Spinal cord (tissue), 10 donors: ENCODE data around the gene UMODL1. TPM values are rescaled to one million over a fixed set of nuclear protein-coding genes. Genes with fewer than 3 reads are reported as not detected.

Experiments used
- DNase-seq, 6 donors: peaks; one replicate each; pipeline versions ENCODE4 v3.0.0 to v3.0.0-alpha.2; 2013 to 2015; ENCODE audit warnings: low spot score in 6 of 6, low read depth in 4 of 6
- H3K27ac ChIP-seq: one replicate; pipeline ENCODE4 v1.5.1; 2013; ENCODE audit warnings: low read depth, low read length, control low read depth
- H3K27me3 ChIP-seq: one replicate; pipeline ENCODE4 v1.6.1; 2013; ENCODE audit warnings: low read length; ENCODE audit not compliant: control insufficient read depth, insufficient read depth
- H3K36me3 ChIP-seq: one replicate; pipeline ENCODE4 v1.6.1; 2013; ENCODE audit warnings: low read length; ENCODE audit not compliant: control insufficient read depth, insufficient read depth
- H3K4me1 ChIP-seq: one replicate; pipeline ENCODE4 v1.6.1; 2013; ENCODE audit warnings: low read length; ENCODE audit not compliant: control insufficient read depth, insufficient read depth
- H3K4me3 ChIP-seq: one replicate; pipeline ENCODE4 v1.5.1; 2013; ENCODE audit warnings: low read depth, low read length, control low read depth
- H3K9me3 ChIP-seq: one replicate; pipeline ENCODE4 v1.6.1; 2013; ENCODE audit warnings: low read length; ENCODE audit not compliant: control insufficient read depth, insufficient read depth
- WGBS: methylation state at CpG from one replicate; pipeline ENCODE4 v1.1.5; 2013; ENCODE audit warnings: missing lambda C conversion rate; ENCODE audit not compliant: insufficient coverage; 5-methylcytosine and 5-hydroxymethylcytosine counted together
- polyA plus RNA-seq, 2 donors: library from polyadenylated mRNA; unstranded; fragments of 120-200 nt; gene quantifications; one replicate each; pipeline ENCODE4 v1.2.1, GENCODE V29; 2013; ENCODE audit not compliant: insufficient read length in 2 of 2
- total RNA-seq, 2 donors: library from RNA; depleted of rRNA in 1 of 2; stranded (reverse); fragments of 120-200 nt in 1 of 2; fragments of >200 nt in 1 of 2; gene quantifications; one replicate each; pipeline versions ENCODE4 v1.2.3 to v1.2.4, GENCODE V29; 2013 to 2014
- donor health status: healthy.

UMODL1 gene
- total and polyA plus RNA-seq, 4 donors, result 0.11 to 0.21 (median 0.17) TPM; not detected in 1

DNA sequence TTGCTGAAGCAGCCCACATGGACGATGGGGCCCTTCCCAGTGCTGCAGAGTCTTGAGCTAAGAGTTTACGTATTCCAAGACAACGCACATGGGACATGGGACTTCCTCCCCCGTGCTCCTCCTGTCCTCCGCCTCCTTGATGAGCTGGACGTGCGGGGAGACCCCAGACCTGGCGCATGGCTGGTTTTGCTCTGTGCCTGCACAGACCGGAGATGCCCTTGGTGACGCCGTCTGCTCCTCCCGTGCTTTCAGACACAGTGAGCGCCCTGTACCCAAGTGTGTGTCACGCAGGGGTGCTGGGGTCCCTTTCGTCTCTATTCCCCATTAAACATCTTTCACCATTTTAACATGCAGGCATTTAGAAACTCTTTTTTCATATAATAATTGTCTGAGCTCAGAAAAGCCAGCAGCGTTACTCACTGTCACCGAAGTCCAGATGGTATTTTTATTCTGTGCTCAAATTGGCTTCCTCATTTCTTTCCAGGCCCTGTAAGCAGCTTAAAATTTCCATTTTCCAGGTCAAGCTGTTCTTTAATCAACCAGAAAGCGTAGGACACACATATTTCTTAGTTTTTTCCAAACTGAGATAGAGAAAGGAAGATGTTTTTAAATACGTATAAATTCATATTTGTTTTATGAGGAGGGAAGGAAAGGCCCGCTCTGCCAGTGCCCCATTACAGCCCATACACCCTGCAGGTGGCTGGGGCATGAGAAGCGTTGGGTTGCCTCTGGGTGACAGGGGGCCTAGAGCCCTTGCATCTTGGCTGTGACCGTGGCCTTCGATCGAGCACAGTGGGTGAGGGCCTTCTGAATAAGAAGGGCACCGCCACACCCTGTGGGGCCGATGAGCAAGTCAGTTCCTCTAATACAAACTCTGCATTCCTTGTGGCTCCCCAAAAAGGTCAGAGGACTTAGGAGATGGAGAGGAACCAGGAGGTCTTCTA lies 43.0 kb upstream of the UMODL1 start:
- H3K27ac ChIP-seq, result no peak overlapping the region
- H3K36me3 ChIP-seq, result no peaks in the 10 kb centered on the region
- H3K27me3 ChIP-seq, result no peaks in the 10 kb centered on the region
- 77% methylated on average over 20 of the region's 26 CpGs for WGBS
- no peak overlapping the region for H3K4me3 ChIP-seq
- peak in 2 of 6 donors; percentile 33 to 83 for DNase-seq
- peaks cover 15% of the 10 kb centered on the region for H3K4me1 ChIP-seq
- H3K9me3 ChIP-seq, result no peaks in the 10 kb centered on the region

DNA sequence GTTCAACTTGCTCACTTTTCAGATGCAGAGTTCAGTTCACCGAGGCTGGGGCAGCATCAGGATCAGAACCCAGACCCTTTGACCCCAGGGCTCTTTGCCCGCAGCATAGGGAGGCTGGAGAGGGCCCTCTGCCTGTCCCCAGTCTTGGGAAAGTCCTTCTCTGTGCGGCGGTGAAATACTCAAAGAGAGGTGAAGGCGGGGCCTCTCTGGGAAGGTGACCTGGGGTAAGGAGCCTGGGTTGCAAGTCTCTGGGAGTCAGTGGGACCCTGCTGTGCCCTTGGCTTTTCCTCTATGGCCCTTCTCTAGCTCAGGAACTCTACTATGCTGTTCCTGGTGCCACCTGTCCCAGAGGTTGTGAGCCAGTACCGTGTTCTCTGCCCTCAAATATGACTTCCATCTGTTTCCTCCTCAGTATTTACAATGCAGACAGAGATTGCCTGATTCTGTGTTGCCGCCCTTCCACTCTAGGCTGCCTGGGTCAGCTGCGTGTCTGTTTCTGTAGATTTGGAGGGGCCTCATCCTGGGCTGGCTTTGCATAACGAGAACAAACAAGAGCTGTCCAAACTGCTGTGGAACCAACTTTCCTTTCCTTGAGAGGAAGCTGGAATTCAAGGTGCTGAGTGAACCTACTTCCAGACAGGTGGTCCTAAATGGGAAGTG lies 42.2 kb upstream of the UMODL1 start:
- Histone ChIP-seq H3K36me3 (no peaks in the 10 kb centered on the region), H3K27ac (no peak overlapping the region), H3K4me3 (no peak overlapping the region), H3K4me1 (peaks cover 15% of the 10 kb centered on the region), H3K9me3 (no peaks in the 10 kb centered on the region), H3K27me3 (no peaks in the 10 kb centered on the region)
- DNase-seq, result no peak
- WGBS, result 85% methylated on average over 7 of the region's 9 CpGs

DNA sequence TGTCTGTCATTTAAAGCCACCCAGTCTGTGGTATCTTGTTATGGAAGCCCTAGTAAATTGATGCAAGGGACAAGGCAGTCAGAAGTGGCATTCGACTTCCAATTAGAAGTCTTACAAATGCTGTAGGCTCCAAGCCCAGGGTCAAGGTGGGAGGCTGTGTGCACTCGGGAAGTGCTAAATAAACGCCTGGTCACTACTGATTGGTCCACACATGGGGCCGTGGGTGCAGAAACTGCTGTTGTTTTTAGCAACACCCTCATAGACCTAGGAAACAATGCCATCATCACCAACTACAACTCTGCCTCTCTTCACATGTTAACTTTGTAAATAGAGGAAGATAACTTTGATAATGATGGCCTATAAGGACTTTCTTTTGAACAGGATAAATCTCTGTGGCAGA lies 40.8 kb upstream of the UMODL1 start:
- DNase-seq, result no peak
- WGBS, result 80% methylated on average over 3 of the region's 4 CpGs
- no peak overlapping the region for H3K4me3 ChIP-seq
- H3K36me3 ChIP-seq, result no peaks in the 10 kb centered on the region
- no peaks in the 10 kb centered on the region for H3K9me3 ChIP-seq
- no peak overlapping the region for H3K27ac ChIP-seq
- peaks cover 14% of the 10 kb centered on the region for H3K4me1 ChIP-seq
- H3K27me3 ChIP-seq, result no peaks in the 10 kb centered on the region

DNA sequence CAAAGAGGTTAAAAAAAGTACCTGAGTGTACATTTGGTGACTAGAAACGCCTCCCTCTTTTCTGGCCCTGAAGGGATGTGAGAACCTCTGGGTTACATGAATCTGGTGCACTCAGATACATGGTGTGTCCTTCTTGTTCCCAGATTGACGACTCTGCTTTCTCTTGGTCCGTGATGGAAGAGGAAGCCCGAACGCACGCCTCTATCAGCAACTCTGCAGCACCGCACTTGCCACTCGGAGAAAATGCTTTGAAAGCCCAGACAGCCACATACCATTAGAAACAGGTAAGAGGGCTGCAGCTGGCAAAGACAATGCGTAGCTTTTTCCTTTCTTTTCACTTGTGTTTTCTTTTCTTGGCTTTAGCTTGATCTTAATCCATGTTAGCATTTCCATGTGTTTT lies 39.9 kb upstream of the UMODL1 start:
- DNase-seq, result no peak
- H3K4me3 ChIP-seq, result no peak overlapping the region
- H3K4me1 ChIP-seq, result peaks cover 5% of the 10 kb centered on the region
- no peaks in the 10 kb centered on the region for H3K36me3 ChIP-seq
- 84% methylated on average over 5 of the region's 9 CpGs for WGBS
- H3K27me3 ChIP-seq, result no peaks in the 10 kb centered on the region
- H3K27ac ChIP-seq, result no peak overlapping the region
- H3K9me3 ChIP-seq, result no peaks in the 10 kb centered on the region

DNA sequence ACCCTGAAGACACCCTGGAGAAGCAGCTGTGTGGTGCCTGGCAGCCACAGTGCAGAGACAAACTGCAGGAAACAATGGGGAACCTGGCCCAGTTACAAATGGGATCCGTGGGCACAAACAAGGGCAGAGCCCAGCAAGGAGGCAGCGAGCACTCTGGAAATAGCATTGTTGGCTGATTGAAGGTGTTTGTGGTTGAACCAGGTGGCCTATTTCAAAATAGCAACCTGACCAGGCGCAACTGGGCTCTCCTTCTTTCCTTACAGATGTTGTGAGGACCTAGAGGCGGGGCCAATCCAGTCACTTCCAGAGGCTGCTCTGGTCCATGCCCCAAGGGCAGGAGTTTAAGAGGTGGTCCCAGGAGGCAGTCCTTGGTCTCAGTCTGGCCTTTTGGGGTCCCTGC lies 39.3 kb upstream of the UMODL1 start:
- no peaks in the 10 kb centered on the region for H3K27me3 ChIP-seq
- DNase-seq, result no peak
- H3K9me3 ChIP-seq, result no peaks in the 10 kb centered on the region
- peaks cover 5% of the 10 kb centered on the region for H3K4me1 ChIP-seq
- H3K36me3 ChIP-seq, result no peaks in the 10 kb centered on the region
- WGBS, result 80% methylated on average over 4 of the region's 4 CpGs
- no peak overlapping the region for H3K4me3 ChIP-seq
- H3K27ac ChIP-seq, result no peak overlapping the region

DNA sequence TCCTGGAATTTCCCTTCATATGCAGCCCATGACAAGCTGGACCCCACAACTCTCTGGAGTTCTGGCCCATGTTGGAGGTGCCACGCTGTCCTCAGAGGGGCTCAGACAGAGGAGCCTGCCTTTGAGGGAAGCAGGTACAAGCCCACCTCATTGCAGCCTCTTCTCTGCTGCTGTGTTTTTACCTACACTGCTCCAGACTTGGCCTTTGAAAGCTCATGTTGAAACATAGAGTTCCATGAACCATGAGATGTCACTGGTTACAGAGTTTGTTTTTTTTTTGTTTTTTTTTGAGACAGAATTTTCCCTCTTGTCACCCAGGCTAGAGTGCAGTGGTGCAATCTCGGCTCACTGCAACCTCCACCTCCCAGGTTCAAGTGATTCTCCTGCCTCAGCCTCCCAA lies 38.9 kb upstream of the UMODL1 start:
- H3K4me1 ChIP-seq, result peaks cover 5% of the 10 kb centered on the region
- H3K36me3 ChIP-seq, result no peaks in the 10 kb centered on the region
- H3K27me3 ChIP-seq, result no peaks in the 10 kb centered on the region
- H3K4me3 ChIP-seq, result no peak overlapping the region
- no peaks in the 10 kb centered on the region for H3K9me3 ChIP-seq
- DNase-seq, result no peak
- WGBS, result 83% methylated on average over 1 of the region's 2 CpGs
- H3K27ac ChIP-seq, result no peak overlapping the region

DNA sequence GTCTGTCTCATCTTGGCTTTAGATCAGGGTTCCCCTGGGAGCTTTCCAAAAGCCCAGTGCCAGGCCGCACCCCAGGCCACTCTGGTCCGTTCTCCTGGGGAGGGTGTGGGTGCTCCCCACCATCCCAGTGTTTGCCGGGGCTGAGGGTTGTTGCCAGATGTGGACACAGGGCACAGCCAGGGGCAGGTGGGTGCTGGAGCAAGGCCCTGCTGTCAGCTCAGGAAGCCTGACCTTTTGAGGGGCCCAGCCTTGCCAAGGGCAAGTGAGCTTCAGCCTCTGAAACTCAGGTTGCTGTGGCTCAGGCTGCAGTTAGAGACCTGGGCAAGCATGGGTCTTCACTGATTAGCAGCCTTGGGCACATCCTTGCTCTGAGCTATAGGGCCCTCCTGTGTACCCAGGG lies 38.1 kb upstream of the UMODL1 start:
- H3K27me3 ChIP-seq, result no peaks in the 10 kb centered on the region
- H3K4me1 ChIP-seq, result peaks cover 8% of the 10 kb centered on the region
- no peak overlapping the region for H3K27ac ChIP-seq
- 89% methylated on average over 3 of the region's 3 CpGs for WGBS
- H3K4me3 ChIP-seq, result no peak overlapping the region
- no peak for DNase-seq
- H3K36me3 ChIP-seq, result no peaks in the 10 kb centered on the region
- H3K9me3 ChIP-seq, result no peaks in the 10 kb centered on the region

DNA sequence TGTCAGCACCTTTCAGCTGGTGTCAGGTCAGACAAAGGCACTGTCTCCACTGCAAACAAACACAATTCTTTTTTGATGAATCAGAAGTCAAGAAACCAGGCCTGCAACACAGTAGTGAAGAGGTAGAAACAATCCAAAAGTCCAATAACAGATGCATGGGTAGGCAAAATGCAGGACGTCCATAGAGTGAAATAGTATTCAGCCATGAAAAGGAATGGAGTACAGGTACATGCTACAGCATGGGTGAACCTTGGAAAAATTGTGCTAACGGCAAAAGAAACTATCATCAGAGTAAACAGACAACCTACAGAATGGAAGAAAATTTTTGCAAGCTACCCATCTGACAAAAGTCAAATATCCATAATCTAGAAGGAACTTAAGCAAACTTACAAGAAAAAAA lies 34.8 kb upstream of the UMODL1 start:
- no peaks in the 10 kb centered on the region for H3K27me3 ChIP-seq
- no peaks in the 10 kb centered on the region for H3K36me3 ChIP-seq
- H3K4me3 ChIP-seq, result no peak overlapping the region
- H3K27ac ChIP-seq, result no peak overlapping the region
- 100% methylated on average over 2 of the region's 2 CpGs for WGBS
- H3K4me1 ChIP-seq, result peaks cover 18% of the 10 kb centered on the region
- no peak for DNase-seq
- no peaks in the 10 kb centered on the region for H3K9me3 ChIP-seq

DNA sequence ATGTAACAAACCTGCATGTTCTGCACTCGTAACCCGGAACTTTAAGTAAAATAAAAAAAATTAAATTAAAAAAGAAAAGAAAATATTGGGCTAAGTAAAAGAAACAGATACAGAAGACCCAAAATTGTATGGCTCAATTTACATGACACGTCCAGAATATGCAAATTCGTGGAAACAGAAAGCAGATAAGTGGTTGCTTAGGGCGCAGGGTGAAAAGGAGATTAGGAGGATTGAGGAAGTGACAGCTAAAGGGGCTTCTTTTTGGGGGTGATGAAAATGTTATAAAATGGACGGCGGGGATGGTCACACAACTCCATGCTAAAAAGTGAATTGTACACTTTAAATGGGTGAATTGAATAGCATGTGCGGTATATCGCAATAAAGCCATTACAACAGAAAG lies 33.6 kb upstream of the UMODL1 start:
- DNase-seq, result no peak
- Histone ChIP-seq H3K36me3 (no peaks in the 10 kb centered on the region), H3K27ac (no peak overlapping the region), H3K4me1 (peaks cover 13% of the 10 kb centered on the region), H3K27me3 (no peaks in the 10 kb centered on the region), H3K9me3 (no peaks in the 10 kb centered on the region), H3K4me3 (no peak overlapping the region)
- 92% methylated on average over 5 of the region's 9 CpGs for WGBS

DNA sequence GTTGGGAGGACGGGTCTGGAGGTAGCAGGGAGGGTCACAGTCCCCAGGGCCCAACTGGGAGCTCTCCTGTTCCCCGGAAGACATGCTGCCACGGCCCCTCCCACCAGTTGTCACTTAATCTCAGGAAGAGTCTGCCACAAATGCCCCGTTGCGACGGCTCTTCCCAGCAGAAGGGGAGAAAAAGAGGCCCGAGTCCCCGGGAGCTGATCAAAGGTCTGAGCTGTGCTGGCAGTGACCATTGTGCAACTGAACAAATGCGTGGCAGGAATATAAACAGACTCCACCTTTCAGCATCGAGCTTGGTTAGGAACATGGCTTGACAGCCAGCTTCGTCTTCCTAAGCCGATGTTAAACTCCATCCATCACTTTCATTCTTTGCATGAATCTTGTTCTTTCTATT lies 33.2 kb upstream of the UMODL1 start:
- peak in 2 of 6 donors; percentile 49 to 58 for DNase-seq
- Histone ChIP-seq H3K27ac (no peak overlapping the region), H3K4me3 (no peak overlapping the region), H3K4me1 (peaks cover 13% of the 10 kb centered on the region), H3K9me3 (no peaks in the 10 kb centered on the region), H3K36me3 (no peaks in the 10 kb centered on the region), H3K27me3 (no peaks in the 10 kb centered on the region)
- 25% methylated on average over 9 of the region's 12 CpGs for WGBS
